ENCODE measurements around the gene DPRX. TPM values are rescaled to one million over a fixed set of nuclear protein-coding genes. Genes with fewer than 3 reads are reported as not detected.

The DPRX gene
- total and polyA plus RNA-seq, 2 donors (not counting 3 experiments of a cell fraction or from before 2014, with no cell fraction given) = not detected

DNA sequence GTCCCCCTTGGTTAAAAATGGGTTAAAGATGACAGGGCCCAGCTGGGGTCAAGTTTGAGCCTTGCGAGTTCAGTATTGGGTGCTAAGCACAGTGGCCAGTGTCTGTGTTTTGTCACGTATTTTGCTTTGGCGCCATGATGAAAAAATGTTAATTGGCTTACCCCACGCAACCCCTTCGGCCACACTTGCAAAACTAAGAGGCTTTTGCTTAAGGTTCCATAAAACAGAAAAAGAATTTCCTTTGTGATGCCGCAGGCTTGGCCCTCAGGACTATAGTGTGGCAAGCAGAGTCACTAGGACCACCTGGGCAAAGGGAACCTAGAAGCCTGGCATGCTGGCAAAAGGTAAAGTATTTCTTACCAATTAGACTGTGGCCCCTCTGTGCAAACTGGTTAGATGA, 20.7 kb downstream of the DPRX start:
- no peak for DNase-seq (ENCODE audit: low read depth, low spot score)
- FAIRE-seq = no peak
- CTCF ChIA-PET = no interaction called here

More for the DNA sequence above, 20.7 kb downstream of the DPRX start:
- BruUV-seq (replicated peaks) = no TSS peak
- H3K9ac ChIP-seq (replicated peaks; ENCODE audit: extremely low read depth, insufficient read depth, low read length) = no peak overlapping the region
- no peaks in the 10 kb centered on the region for H3K79me2 ChIP-seq (ENCODE audit: control insufficient read depth, insufficient read depth, low read length)
- no peaks in the 10 kb centered on the region for H3K36me3 ChIP-seq (ENCODE audit: control insufficient read depth in 2 of 2, extremely low read depth in 1 of 2, insufficient read depth in 2 of 2, low read length in 2 of 2)
- no peaks in the 10 kb centered on the region for H3K27me3 ChIP-seq (ENCODE audit: control insufficient read depth in 2 of 2, insufficient read depth in 2 of 2, low read length in 2 of 2)
- TF ChIP-seq GATA2 (IDR thresholded peaks at IDR 0.05; ENCODE audit: insufficient read depth, insufficient read length, low read depth, low read length) (no peak), FOS (IDR thresholded peaks at IDR 0.05; ENCODE audit: borderline replicate concordance, insufficient read depth, low read length) (no peak), POLR2AphosphoS5 (IDR thresholded peaks at IDR 0.05; ENCODE audit: insufficient read depth, low read depth, low read length) (no peak), EZH2 (IDR thresholded peaks at IDR 0.05; ENCODE audit: borderline replicate concordance, low read depth, low read length, severe bottlenecking) (no peak), JUN (IDR thresholded peaks at IDR 0.05; ENCODE audit: borderline replicate concordance, insufficient read depth, insufficient read length, low read depth) (no peak), MYC (IDR thresholded peaks at IDR 0.05; ENCODE audit: low read depth, low read length) (no peak), POLR2A (IDR thresholded peaks at IDR 0.05; ENCODE audit: low read depth, low read length) (no peak)
- TF ChIP-seq, protein P1, sequence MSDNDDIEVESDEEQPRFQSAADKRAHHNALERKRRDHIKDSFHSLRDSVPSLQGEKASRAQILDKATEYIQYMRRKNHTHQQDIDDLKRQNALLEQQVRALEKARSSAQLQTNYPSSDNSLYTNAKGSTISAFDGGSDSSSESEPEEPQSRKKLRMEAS (IDR thresholded peaks at IDR 0.05; ENCODE audit: insufficient read depth, insufficient read length) = no peak
- TF ChIP-seq, protein P2, sequence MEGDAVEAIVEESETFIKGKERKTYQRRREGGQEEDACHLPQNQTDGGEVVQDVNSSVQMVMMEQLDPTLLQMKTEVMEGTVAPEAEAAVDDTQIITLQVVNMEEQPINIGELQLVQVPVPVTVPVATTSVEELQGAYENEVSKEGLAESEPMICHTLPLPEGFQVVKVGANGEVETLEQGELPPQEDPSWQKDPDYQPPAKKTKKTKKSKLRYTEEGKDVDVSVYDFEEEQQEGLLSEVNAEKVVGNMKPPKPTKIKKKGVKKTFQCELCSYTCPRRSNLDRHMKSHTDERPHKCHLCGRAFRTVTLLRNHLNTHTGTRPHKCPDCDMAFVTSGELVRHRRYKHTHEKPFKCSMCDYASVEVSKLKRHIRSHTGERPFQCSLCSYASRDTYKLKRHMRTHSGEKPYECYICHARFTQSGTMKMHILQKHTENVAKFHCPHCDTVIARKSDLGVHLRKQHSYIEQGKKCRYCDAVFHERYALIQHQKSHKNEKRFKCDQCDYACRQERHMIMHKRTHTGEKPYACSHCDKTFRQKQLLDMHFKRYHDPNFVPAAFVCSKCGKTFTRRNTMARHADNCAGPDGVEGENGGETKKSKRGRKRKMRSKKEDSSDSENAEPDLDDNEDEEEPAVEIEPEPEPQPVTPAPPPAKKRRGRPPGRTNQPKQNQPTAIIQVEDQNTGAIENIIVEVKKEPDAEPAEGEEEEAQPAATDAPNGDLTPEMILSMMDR (IDR thresholded peaks at IDR 0.05; ENCODE audit: extremely low read depth in 1 of 2, insufficient read depth in 1 of 2, low read depth in 1 of 2, low read length in 2 of 2) = no peak
- no peak overlapping the region for H3K4me3 ChIP-seq (replicated peaks in 1 of 3; ENCODE audit: insufficient read depth in 1 of 3, low read depth in 1 of 3, low read length in 3 of 3)
- no peak overlapping the region for H3K27ac ChIP-seq (ENCODE audit: insufficient read depth, low read depth, low read length)
- no peak overlapping the region for H2AFZ ChIP-seq (ENCODE audit: low read depth, low read length)
- dilution Hi-C loops (cut with MboI; ENCODE audit: extremely low pct_ligation_motif_present, low sequenced_read_pairs) (no loop called here), intact Hi-C loops (cut with micrococcal nuclease) (no loop called here)
- no peaks in the 10 kb centered on the region for H4K20me1 ChIP-seq (replicated peaks; ENCODE audit: control insufficient read depth, extremely low read depth, insufficient read depth, low read length)
- peaks cover 6% of the 10 kb centered on the region for H3K9me3 ChIP-seq (replicated peaks; ENCODE audit: control insufficient read depth, insufficient read depth, low read length)
- POLR2A ChIA-PET = no interaction called here
- no peaks in the 10 kb centered on the region for H3K4me1 ChIP-seq (ENCODE audit: control insufficient read depth, extremely low read depth, insufficient read depth, low read length)
- no peaks in the 10 kb centered on the region for H3K9me1 ChIP-seq (replicated peaks; ENCODE audit: control insufficient read depth, extremely low read depth, insufficient read depth, low read length)
- no peak overlapping the region for H3K4me2 ChIP-seq (ENCODE audit: insufficient read depth, low read length)

Measured in endothelial cell of umbilical vein (primary cell).